Measurements from ENCODE around the gene GLG1.
A peak's percentile ranks its signal among the peaks of the same experiment; 100 is the strongest.

Gene GLG1

GRCh38 chr16:74622005-74622404, 15.1 kb upstream of the GLG1 start:
- WGBS: 99% methylated on average over 4 of the region's 4 CpGs
- no peak overlapping the region for H4K91ac ChIP-seq (ENCODE audit: low read length)
- no peak overlapping the region for H2AK5ac ChIP-seq (ENCODE audit: low read length, severe bottlenecking)

GRCh38 chr16:74617206-74617788, 10.4 kb upstream of the GLG1 start:
- no peak overlapping the region for H2BK5ac ChIP-seq (ENCODE audit: low read depth, low read length, poor library complexity, severe bottlenecking)
- H2BK120ac ChIP-seq (ENCODE audit: low read depth, low read length): no peak overlapping the region
- H3K27ac ChIP-seq (ENCODE audit: low read length, poor library complexity, severe bottlenecking): no peak overlapping the region
- H3K23ac ChIP-seq (ENCODE audit: low read length in 2 of 2): no peak overlapping the region
- H4K91ac ChIP-seq (ENCODE audit: low read length): no peak overlapping the region
- no peaks in the 10 kb centered on the region for H3K9me3 ChIP-seq (ENCODE audit: control insufficient read depth, low read length)
- DNase-seq: no peak
- H4K8ac ChIP-seq (ENCODE audit: low read length): no peak overlapping the region
- H3K9ac ChIP-seq (ENCODE audit: low read length): no peak overlapping the region
- peaks cover 13 to 23% of the 10 kb centered on the region in 2 experiments for H3K36me3 ChIP-seq (ENCODE audit: control insufficient read depth in 1 of 2, insufficient read depth in 2 of 2, low read depth in 1 of 2, low read length in 2 of 2)
- no peak overlapping the region for H3K4ac ChIP-seq (ENCODE audit: low read depth in 1 of 2, low read length in 2 of 2)
- H3K27me3 ChIP-seq (ENCODE audit: control insufficient read depth in 1 of 2, insufficient read depth in 1 of 2, low read length in 2 of 2): no peaks in the 10 kb centered on the region
- H3K79me1 ChIP-seq (replicated peaks; ENCODE audit: low read length, poor library complexity, severe bottlenecking): peaks cover 12% of the 10 kb centered on the region
- H2BK12ac ChIP-seq (ENCODE audit: low read length in 2 of 2): no peak overlapping the region
- H2BK15ac ChIP-seq (ENCODE audit: low read depth, poor library complexity, severe bottlenecking): no peak overlapping the region
- H2AFZ ChIP-seq (ENCODE audit: low read depth, low read length): no peak overlapping the region
- H3K4me3 ChIP-seq (ENCODE audit: insufficient read depth in 1 of 2, low read depth in 1 of 2, low read length in 2 of 2): no peak overlapping the region
- H3K4me2 ChIP-seq (ENCODE audit: low read length, poor library complexity, severe bottlenecking): no peak overlapping the region
- no peak overlapping the region for H3K14ac ChIP-seq (ENCODE audit: low read length in 2 of 2)
- H3K4me1 ChIP-seq (ENCODE audit: control insufficient read depth, insufficient read depth, low read depth, low read length): no peaks in the 10 kb centered on the region
- no peak overlapping the region for H2AK5ac ChIP-seq (ENCODE audit: low read length, severe bottlenecking)
- 92% methylated on average over 1 of the region's 1 CpG for WGBS
- H3K18ac ChIP-seq (ENCODE audit: low read depth in 1 of 2, low read length in 2 of 2): no peak overlapping the region

More at GRCh38 chr16:74622005-74622404, 15.1 kb upstream of the GLG1 start:
- Histone ChIP-seq H3K14ac (ENCODE audit: low read length in 2 of 2) (no peak overlapping the region), H2BK15ac (ENCODE audit: low read depth, poor library complexity, severe bottlenecking) (no peak overlapping the region), H2BK12ac (ENCODE audit: low read length in 2 of 2) (no peak overlapping the region), H2BK5ac (ENCODE audit: low read depth, low read length, poor library complexity, severe bottlenecking) (no peak overlapping the region), H4K8ac (ENCODE audit: low read length) (no peak overlapping the region), H3K4me1 (ENCODE audit: control insufficient read depth, insufficient read depth, low read depth, low read length) (peaks cover 6% of the 10 kb centered on the region), H3K27me3 (ENCODE audit: control insufficient read depth in 1 of 2, insufficient read depth in 1 of 2, low read length in 2 of 2) (no peaks in the 10 kb centered on the region), H3K27ac (ENCODE audit: low read length, poor library complexity, severe bottlenecking) (no peak overlapping the region), H3K4me3 (ENCODE audit: insufficient read depth in 1 of 2, low read depth in 1 of 2, low read length in 2 of 2) (no peak overlapping the region), H3K23ac (ENCODE audit: low read length in 2 of 2) (no peak overlapping the region), H3K4ac (ENCODE audit: low read depth in 1 of 2, low read length in 2 of 2) (no peak overlapping the region), H2AFZ (ENCODE audit: low read depth, low read length) (no peak overlapping the region), H3K18ac (ENCODE audit: low read depth in 1 of 2, low read length in 2 of 2) (no peak overlapping the region), H3K36me3 (ENCODE audit: control insufficient read depth in 1 of 2, insufficient read depth in 2 of 2, low read depth in 1 of 2, low read length in 2 of 2) (peaks cover 32 to 61% of the 10 kb centered on the region in 2 experiments), H3K9me3 (ENCODE audit: control insufficient read depth, low read length) (no peaks in the 10 kb centered on the region), H2BK120ac (ENCODE audit: low read depth, low read length) (no peak overlapping the region), H3K4me2 (ENCODE audit: low read length, poor library complexity, severe bottlenecking) (no peak overlapping the region), H3K9ac (ENCODE audit: low read length) (no peak overlapping the region), H3K79me1 (replicated peaks; ENCODE audit: low read length, poor library complexity, severe bottlenecking) (peaks cover 17% of the 10 kb centered on the region)
- no peak for DNase-seq

GRCh38 chr16:74611721-74612120, 4.8 kb upstream of the GLG1 start:
- no peak overlapping the region for H3K27ac ChIP-seq (ENCODE audit: low read length, poor library complexity, severe bottlenecking)
- H3K14ac ChIP-seq (ENCODE audit: low read length in 2 of 2): no peak overlapping the region
- no peak overlapping the region for H3K4ac ChIP-seq (ENCODE audit: low read depth in 1 of 2, low read length in 2 of 2)
- no peak overlapping the region for H2BK12ac ChIP-seq (ENCODE audit: low read length in 2 of 2)
- H3K9ac ChIP-seq (ENCODE audit: low read length): no peak overlapping the region
- H2BK120ac ChIP-seq (ENCODE audit: low read depth, low read length): no peak overlapping the region
- peaks cover 4% of the 10 kb centered on the region for H3K4me1 ChIP-seq (ENCODE audit: control insufficient read depth, insufficient read depth, low read depth, low read length)
- no peak overlapping the region for H2BK5ac ChIP-seq (ENCODE audit: low read depth, low read length, poor library complexity, severe bottlenecking)
- H3K4me3 ChIP-seq (ENCODE audit: insufficient read depth in 1 of 2, low read depth in 1 of 2, low read length in 2 of 2): no peak overlapping the region
- H2BK15ac ChIP-seq (ENCODE audit: low read depth, poor library complexity, severe bottlenecking): no peak overlapping the region
- H4K8ac ChIP-seq (ENCODE audit: low read length): no peak overlapping the region
- no peak overlapping the region for H3K18ac ChIP-seq (ENCODE audit: low read depth in 1 of 2, low read length in 2 of 2)
- DNase-seq: peak; percentile 69
- no peaks in the 10 kb centered on the region for H3K79me1 ChIP-seq (replicated peaks; ENCODE audit: low read length, poor library complexity, severe bottlenecking)
- no peaks in the 10 kb centered on the region for H3K9me3 ChIP-seq (ENCODE audit: control insufficient read depth, low read length)
- H4K91ac ChIP-seq (ENCODE audit: low read length): no peak overlapping the region
- no peak overlapping the region for H2AK5ac ChIP-seq (ENCODE audit: low read length, severe bottlenecking)
- 46% methylated on average over 1 of the region's 1 CpG for WGBS
- no peaks in the 10 kb centered on the region for H3K36me3 ChIP-seq (ENCODE audit: control insufficient read depth in 1 of 2, insufficient read depth in 2 of 2, low read depth in 1 of 2, low read length in 2 of 2)
- H3K27me3 ChIP-seq (ENCODE audit: control insufficient read depth in 1 of 2, insufficient read depth in 1 of 2, low read length in 2 of 2): no peaks in the 10 kb centered on the region
- no peak overlapping the region for H2AFZ ChIP-seq (ENCODE audit: low read depth, low read length)
- no peak overlapping the region for H3K4me2 ChIP-seq (ENCODE audit: low read length, poor library complexity, severe bottlenecking)
- H3K23ac ChIP-seq (ENCODE audit: low read length in 2 of 2): no peak overlapping the region

- no peak overlapping the region for H2BK120ac ChIP-seq (ENCODE audit: low read depth, low read length)
These were observed 2.0 kb upstream of the GLG1 start for GRCh38 chr16:74608944-74609343.

More at GRCh38 chr16:74608944-74609343, 2.0 kb upstream of the GLG1 start:
- Histone ChIP-seq H3K27me3 (ENCODE audit: control insufficient read depth in 1 of 2, insufficient read depth in 1 of 2, low read length in 2 of 2) (no peaks in the 10 kb centered on the region), H3K4me2 (ENCODE audit: low read length, poor library complexity, severe bottlenecking) (no peak overlapping the region), H2AFZ (ENCODE audit: low read depth, low read length) (no peak overlapping the region), H3K14ac (ENCODE audit: low read length in 2 of 2) (no peak overlapping the region), H3K18ac (ENCODE audit: low read depth in 1 of 2, low read length in 2 of 2) (no peak overlapping the region), H3K23ac (ENCODE audit: low read length in 2 of 2) (no peak overlapping the region), H3K4ac (ENCODE audit: low read depth in 1 of 2, low read length in 2 of 2) (no peak overlapping the region), H3K9me3 (ENCODE audit: control insufficient read depth, low read length) (no peaks in the 10 kb centered on the region), H3K4me3 (ENCODE audit: insufficient read depth in 1 of 2, low read depth in 1 of 2, low read length in 2 of 2) (no peak overlapping the region), H4K8ac (ENCODE audit: low read length) (no peak overlapping the region), H3K27ac (ENCODE audit: low read length, poor library complexity, severe bottlenecking) (no peak overlapping the region), H2BK5ac (ENCODE audit: low read depth, low read length, poor library complexity, severe bottlenecking) (no peak overlapping the region), H3K9ac (ENCODE audit: low read length) (no peak overlapping the region), H4K91ac (ENCODE audit: low read length) (no peak overlapping the region), H2BK15ac (ENCODE audit: low read depth, poor library complexity, severe bottlenecking) (no peak overlapping the region), H2AK5ac (ENCODE audit: low read length, severe bottlenecking) (no peak overlapping the region), H2BK12ac (ENCODE audit: low read length in 2 of 2) (no peak overlapping the region), H3K36me3 (ENCODE audit: control insufficient read depth in 1 of 2, insufficient read depth in 2 of 2, low read depth in 1 of 2, low read length in 2 of 2) (no peaks in the 10 kb centered on the region), H3K79me1 (replicated peaks; ENCODE audit: low read length, poor library complexity, severe bottlenecking) (no peaks in the 10 kb centered on the region), H3K4me1 (ENCODE audit: control insufficient read depth, insufficient read depth, low read depth, low read length) (peaks cover 7% of the 10 kb centered on the region)
- 83% methylated on average over 6 of the region's 6 CpGs for WGBS
- no peak for DNase-seq
